GM18907 (cell line): ENCODE results near the gene CDKN2B-AS1.

ENCODE experiments used
- ATAC-seq: cut with Tn5 transposase; IDR thresholded peaks from one replicate; pipeline ENCODE4 v1.9.1; 2021; ENCODE audit warnings: mild to moderate bottlenecking, moderate library complexity; ENCODE audit not compliant: unreplicated experiment

Gene CDKN2B-AS1

DNA sequence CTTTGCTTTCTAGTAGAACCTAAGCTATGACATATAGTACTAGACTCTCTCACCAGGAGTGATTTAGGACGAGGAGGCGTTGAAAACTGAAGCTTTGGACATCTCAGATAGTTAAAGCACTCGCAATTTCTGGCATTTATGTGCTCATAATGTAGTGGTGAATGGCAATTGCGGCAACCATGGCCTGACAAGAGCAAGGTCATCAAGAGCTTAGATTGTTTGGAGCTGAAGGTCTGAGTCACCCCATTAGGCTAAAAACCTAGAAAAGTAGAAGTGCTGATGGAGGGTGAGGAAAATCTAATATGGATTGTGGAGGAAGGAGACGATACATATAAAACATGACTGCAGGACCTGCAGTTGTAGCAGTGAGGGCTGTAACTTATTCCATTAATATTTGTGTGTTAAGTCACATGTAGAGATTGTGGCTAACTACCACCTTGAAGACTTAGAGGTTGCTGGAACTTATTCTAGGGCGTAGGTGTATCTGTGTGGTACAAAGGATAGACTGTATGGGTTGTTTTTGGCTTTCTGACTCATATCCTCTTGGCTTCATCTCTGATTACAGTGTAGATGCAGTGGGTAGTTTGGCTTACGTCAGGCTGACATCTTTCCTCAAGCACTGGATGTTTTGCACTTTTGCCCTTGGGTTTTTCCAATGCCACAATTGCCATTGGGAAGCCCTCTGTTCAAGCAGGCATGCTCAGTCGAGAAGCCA is 153.4 kb downstream of the CDKN2B-AS1 start:
- no peak for ATAC-seq

DNA sequence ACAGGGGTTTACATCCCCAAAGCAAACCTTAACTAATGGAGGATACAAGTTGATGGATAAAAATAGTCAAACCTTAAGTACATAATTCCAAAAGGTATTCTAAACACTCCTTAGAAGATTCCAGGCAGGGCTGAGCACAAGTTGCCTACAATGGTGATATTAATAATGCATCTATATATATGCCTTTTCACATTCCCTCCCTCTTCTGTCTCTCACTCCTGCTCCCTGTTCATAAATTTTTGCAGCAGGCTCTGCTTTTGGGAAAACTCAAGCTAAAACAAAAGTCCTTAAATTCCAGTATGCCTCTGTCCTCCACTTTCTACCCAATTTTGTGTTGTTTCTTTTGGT is 153.9 kb downstream of the CDKN2B-AS1 start:
- no peak for ATAC-seq

DNA sequence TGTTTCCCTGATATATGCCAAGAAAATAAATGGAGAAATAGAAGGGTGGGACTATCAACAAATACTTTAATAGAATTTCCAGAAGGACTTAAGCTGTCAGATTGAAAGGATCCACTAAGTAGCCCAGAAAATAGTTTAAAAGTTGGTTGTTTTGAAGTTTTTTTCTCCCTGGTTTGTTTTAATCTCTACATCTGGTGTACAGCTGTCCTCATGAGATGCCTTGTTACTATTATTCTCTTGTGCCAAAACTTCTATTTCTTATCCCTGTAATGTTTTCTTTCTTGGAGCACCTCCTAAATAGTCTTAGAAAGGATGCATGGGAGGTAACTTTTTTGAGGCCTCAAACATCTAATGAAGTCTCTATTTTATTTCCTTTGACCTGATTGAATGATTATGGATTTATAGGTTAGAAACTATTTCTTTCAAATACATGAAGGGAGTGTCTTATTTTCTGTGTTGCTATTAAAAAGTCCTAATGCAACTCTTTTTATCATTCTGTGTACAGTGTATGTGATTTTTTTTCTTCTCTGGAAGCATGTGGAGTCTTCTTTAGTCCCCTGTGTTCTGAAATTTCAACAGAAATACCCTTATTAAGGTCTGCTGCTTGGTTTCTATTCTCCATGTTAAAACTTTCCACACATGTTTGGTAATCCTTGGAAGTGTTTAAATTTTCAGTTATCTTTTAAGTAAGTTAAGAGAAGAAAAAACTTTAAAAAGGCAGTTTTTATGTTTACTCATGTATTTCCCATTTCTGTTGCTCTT is 154.5 kb downstream of the CDKN2B-AS1 start:
- no peak for ATAC-seq

DNA sequence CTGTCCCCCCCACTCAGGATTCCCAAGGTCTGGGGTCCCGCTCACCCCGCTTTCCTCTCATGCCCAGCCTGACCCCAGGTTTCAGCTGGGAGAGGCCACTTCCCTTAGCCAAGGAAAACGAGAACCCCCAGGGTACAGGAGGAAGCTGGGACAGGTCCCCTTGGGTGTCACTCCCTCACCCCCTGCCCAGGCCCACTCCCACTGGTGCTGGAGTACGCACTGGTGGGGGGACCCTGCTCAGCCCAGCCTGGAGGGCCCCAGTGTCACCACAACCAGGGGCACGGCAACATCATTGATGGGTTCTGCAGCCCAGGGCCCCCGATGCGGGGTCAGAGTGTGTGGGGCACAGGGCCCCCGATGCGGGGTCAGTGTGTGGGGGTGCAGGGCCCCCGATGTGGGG is 159.5 kb downstream of the CDKN2B-AS1 start:
- no peak for ATAC-seq

DNA sequence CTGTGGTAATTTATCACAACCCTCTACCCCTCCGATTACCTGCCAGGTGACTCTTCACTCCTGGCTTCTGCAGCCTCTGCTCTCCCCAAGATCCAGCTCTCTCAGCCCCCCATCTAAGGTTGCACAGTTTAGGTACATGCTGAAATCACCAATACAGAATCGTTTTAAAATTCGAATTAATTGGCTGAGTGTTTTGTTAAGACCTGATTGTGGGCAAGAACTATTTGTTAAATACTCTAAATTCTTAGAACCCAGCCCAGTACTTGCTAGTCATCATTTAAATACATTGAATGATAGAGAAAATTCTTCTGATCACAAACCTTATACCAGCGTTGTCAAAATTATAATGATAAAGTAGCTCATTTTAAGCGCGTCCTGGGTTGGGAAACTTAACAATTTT is 162.0 kb downstream of the CDKN2B-AS1 start:
- no peak for ATAC-seq

DNA sequence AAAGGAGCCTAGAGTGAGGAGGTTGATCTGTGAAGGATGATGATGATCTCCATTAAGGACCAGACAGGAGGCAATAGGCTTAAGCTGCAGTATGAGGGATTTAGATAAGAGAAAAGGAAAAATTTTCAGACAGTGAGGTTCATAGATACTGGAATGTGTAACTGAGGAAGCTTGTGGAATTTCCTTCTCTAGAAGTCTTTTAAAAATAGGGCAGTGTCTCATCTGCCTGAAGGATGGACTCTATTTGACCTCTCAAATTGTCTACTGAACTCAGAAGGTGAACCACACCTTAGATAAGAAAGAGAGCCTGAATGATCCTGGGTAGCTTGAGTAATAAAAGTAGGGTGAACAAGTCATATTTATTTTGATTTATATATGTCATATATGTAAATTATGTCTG is 162.7 kb downstream of the CDKN2B-AS1 start:
- no peak for ATAC-seq

DNA sequence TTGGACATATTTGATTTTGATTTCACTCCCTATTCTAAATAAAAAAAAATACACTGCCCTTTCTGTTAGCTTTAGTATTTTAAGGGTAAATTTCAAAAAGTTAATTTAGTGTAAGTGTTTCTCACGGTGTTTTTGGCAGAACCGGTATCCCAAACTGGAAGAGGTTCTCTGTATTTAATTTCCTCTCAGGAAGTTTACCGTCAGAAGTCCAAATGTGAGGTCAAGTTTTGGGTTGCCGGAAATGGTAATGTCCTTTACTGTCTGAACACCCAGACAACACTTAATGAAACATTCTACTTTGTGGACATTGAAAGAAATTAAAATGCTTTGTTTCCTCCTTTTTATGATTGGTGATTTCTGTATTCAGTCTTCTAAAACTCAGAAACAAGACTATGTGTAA is 163.2 kb downstream of the CDKN2B-AS1 start:
- no peak for ATAC-seq

DNA sequence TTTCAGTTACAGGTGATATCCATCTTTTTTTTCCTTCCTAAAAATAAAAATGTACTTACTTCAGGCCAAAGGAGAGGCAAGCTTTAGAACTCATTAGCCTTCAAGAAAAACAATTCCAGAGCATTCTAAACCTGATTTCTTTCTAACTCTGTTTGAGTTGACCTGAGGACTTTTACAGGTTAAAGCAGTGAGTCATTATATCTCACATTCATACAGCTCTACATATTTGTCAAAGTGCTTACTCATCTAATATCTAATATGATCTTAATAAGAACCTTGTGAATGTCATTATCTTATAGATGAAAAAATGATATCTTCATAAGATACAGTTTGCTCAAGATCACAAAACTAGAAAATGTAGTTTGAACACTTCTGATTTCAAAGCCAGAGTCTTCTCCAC is 163.7 kb downstream of the CDKN2B-AS1 start:
- ATAC-seq: no peak

DNA sequence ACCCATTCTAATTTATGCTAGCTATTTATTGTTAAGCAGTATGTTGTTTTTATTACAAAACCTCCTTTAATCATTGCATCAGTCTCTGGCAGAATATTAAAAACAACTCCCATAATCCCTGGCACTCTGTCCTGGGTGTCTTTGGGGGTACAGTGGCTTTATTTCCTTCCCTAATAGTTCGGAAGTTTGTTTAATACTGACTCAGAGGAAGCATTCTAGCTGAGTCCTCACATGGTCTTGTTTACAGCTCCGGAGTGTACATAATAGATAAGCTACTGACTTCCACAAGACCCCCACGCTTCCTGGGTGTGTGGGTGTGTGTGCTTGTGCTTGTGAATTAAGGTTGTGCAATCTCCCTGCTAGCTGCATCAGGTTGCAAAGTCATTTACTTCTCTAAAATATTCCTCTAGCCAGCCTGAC is 164.3 kb downstream of the CDKN2B-AS1 start:
- no peak for ATAC-seq

DNA sequence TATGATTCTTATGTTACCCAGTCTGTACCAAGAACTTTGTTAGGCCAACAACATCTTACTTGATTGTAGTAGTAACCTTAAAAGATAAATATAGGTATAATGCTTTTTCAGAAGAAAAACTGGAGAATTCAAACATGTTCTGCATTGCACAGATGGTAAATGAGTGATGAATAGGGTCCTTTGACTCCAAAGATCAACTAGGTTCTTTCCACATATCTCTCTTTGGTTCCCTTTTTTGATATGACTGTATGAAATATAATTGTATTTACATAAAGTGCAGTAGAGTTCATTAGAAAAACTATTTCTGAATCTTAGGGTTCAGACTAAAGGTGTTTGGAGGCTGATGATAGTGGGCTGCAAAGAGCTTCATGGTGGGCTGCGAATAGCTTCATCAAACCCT is 165.0 kb downstream of the CDKN2B-AS1 start:
- no peak for ATAC-seq

DNA sequence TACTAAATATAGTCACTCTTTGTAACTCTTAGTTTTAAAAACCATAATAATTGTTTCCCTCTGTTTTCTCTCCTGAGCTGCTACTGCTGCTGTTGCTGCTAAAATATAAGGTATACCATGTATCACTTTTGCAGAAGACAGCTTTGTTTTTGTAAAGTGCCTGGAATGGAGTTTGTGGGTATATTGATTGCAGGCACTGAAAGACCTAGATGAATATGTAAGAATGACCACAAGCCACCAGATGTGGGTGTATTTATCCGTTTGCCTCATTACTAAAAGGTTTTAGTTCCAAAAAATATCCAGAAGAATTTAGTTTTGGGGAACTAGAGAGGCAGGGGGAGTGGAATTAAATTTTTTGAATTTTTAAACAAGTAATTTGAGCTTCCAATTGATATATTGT is 165.6 kb downstream of the CDKN2B-AS1 start:
- no peak for ATAC-seq

DNA sequence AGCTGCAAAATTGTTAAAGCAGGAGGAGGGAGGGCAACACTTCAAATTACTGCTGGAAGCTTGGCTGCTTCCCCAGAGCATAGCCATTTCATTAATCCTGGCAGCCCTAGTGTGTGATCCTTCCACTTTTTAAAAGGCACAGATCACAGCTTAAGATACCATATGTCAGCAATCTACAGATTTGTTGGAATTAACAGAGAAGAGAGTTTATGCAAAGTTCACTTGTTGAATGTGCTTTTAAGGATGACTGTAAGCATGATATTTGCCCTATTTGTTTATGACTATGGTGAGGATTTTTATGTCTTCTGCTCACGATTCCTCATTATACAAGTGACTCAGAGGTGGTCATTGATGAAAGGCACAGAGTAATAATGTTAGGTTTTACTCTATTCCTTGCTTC is 170.6 kb downstream of the CDKN2B-AS1 start:
- ATAC-seq: no peak

DNA sequence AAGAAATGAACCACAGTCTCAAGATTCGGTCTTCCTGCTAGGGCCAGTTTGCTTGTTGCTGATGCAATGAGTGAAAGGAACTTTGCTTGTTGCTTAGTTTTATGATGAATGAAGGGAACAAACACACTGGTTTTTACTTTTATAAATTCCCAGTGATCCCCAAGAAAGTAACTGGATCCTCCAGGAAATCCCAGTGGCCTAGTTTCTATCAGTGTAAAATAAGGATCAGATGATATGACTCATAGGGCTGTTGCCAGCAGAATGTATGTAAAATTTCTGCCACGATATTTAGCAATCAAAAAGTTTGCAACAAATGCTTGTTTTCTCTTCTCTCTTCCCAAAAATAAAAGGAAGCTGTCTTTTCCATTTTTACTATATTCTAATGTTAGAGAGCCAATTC is 174.7 kb downstream of the CDKN2B-AS1 start:
- no peak for ATAC-seq

DNA sequence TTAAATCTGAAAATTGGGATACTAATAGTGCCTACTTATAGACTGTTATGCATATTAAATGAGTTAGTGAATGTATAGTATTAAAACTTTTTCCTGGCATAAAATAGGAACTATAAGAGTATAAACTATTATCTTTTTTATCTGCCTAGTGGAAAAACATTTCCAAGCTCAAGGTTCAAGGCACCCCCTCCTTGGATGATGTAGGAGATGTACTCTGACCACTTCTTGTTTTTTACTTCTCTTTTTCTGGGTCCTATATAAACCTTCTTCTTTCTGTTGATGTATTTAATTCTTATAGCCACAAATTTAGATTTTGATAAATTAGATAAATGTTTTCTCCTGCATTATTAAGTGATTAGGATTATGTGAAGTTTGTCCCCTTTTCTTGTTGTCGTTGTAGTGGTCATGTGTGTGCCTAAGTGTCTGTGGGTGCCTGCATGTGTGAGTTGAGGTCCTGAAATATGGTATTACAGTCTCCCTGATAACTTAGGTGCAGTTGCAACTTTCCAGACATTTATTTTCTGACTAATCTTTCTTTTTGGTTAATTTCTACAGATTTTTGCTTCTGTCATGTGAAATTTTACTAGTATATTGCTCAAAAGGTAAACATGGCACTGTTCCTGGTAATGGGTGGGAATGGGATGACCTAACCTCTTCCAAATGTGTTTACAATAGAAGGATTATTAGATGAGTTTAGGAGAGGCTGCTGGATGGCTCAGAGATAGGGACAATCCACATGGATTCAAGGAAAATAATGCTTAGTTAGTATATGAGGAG is 175.3 kb downstream of the CDKN2B-AS1 start:
- no peak for ATAC-seq
